Endometrial microvascular endothelial cells (primary cell): ENCODE data around the gene PITPNM1. TPM values are rescaled to one million over a fixed set of nuclear protein-coding genes. Genes with fewer than 3 reads are reported as not detected.
"Not testable (repeated sequence)": the region's sequence is repeated elsewhere in the genome, so short reads cannot be mapped to it uniquely, and the experiment has no call there.

Experiments
- in situ Hi-C: cut with HindIII; loops from 2 replicates; pipeline ENCODE4 v1.10.0; 2017; ENCODE audit warnings: low sequenced_read_pairs, low pct_unique_long_range_greater_than_20kb; ENCODE audit errors: inconsistent ontology term
- total RNA-seq: library from RNA; depleted of rRNA; stranded (reverse); fragments of >200 nt; gene quantifications from one replicate; pipeline ENCODE4 v1.2.3, GENCODE V29; 2015; ENCODE audit errors: inconsistent ontology term

PITPNM1 gene
- total RNA-seq, 1 donor from 2014 or later: 12.5 TPM

GRCh38 chr11:67493548-67494370 is 11.4 kb downstream of the PITPNM1 start:
- in situ Hi-C loops: no loop called here

DNA sequence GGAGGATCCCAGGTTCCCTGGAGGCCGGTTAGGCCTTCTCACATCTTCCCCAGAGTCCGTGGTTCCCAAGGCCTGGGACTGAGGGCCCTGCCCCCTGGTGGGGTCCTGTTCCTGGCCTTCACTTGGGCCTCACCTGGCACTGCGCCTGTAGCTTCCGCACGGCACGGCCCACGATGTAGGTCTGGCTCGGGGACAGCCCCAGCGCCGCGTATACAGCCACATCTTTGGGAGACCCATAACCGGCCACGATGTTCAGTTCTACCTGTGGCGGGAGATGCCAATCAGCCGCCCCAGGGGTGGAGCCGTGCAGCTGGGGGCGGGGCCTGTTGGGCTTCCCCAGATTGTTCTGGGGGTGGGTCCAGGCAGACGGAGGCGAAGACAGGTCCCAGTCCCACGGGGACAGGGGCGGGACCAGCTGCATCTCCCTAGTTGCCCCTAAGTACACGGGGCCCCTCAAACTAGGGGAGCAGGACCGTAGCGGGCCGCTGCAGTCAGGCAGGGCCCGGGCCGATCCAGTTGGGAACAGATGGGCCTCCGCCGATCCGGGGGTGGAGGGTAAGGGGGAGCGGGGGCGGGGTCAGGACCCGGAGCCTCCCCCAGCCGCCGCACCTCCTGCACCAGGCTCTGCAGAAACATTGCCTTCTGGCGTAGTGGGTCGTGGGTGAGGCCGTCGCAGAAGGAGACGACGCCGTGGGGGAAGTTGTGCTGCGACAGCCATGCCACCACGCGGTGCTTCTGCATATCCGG is 12.2 kb downstream of the PITPNM1 start:
- in situ Hi-C loops: no loop called here

DNA sequence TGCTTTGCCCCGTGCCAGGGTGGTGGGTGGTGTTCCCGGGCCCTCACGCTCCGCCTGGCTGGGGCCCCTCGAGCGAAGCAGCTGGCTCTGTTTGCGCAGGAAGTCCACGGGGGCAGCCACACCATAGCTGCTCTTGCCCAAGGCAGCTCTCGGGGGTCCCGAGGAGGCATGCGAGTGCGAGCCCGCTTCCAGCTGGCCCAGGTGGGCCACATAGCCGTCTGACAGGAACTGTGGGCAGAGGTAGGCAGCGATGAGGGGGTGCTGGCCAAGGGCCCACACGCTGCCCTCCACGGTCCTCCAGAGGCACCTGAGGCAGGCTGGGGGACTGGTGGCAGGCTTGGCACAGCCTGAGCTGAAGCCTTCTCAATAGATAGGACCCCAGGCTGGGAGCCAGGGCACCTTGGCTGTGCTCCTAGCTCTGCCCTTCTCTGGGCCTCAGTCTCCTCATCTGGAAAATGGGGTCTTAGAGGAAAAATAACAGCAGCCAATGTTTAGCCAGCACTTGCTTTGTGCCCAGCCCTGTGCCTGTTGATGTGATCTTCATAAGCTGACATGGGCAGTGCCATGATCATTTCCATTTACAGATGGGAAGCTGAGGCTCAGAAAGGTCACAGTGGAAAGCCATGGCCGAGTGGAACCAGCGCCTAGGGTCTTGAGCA is 13.0 kb downstream of the PITPNM1 start:
- in situ Hi-C loops: no loop called here

- in situ Hi-C loops: no loop called here
Measured at GRCh38 chr11:67491276-67492068, 13.7 kb downstream of the PITPNM1 start.

DNA sequence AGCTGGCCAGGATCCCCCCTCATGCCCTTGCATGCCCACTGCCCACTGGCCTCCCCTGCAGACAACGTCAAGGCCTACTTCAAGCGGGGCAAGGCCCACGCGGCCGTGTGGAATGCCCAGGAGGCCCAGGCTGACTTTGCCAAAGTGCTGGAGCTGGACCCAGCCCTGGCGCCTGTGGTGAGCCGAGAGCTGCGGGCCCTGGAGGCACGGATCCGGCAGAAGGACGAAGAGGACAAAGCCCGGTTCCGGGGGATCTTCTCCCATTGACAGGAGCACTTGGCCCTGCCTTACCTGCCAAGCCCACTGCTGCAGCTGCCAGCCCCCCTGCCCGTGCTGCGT is 14.5 kb downstream of the PITPNM1 start:
- in situ Hi-C loops: no loop called here

- in situ Hi-C loops: no loop called here
Measured at GRCh38 chr11:67489885-67490726, 15.1 kb downstream of the PITPNM1 start.

DNA sequence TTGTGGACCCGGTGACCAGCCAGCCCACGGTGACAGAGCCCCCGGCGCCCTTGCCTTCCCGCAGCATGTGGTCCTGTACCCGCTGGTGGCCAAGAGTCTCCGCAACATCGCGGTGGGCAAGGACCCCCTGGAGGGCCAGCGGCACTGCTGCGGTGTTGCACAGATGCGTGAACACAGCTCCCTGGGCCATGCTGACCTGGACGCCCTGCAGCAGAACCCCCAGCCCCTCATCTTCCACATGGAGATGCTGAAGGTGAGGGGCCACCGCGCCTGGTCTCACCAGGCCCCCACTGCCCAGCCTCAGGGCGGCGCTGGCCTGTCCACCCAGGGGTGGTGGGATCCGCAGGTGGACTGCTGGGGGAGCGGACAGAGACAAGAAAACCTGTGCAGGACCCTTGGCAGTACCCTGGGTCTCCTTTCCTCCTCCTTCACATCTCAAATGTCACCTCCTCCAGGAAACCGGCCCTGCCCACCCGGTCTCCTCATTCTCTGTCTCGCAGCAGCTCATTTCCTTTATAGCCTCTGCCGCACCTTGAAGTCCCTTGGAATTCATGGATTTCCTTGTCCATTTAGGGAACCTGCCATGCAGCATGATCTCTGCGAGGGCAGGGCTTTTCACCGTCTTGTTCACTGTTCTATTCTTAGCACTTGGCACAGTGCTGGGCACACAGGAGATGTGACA is 15.8 kb downstream of the PITPNM1 start:
- in situ Hi-C loops: no loop called here

- in situ Hi-C loops: no loop called here
Measured at GRCh38 chr11:67486481-67487195, 18.5 kb downstream of the PITPNM1 start.

DNA sequence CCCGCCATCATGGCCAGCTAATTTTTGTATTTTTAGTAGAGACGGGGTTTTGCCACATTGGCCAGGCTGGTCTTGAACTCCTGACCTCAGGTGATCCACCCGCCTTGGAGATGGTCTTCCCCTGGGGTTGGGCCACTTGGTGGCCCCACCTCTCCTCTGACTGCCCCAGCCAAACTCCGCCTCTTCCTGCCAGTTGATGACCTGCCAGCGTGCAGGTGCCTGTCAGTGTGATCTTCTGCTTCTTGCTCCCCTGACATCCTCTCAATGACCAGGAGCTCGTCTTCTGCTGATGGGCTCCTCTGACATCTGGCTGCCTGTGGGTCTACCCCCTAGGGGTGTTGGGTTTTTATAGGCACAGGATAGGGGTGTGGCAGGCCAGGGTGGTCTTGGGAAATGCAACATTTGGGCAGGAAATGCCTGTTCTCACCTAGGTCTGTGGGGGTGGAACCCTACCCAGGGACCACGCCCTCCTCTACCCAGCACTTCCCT is 19.2 kb downstream of the PITPNM1 start:
- in situ Hi-C loops: not testable (repeated sequence)

DNA sequence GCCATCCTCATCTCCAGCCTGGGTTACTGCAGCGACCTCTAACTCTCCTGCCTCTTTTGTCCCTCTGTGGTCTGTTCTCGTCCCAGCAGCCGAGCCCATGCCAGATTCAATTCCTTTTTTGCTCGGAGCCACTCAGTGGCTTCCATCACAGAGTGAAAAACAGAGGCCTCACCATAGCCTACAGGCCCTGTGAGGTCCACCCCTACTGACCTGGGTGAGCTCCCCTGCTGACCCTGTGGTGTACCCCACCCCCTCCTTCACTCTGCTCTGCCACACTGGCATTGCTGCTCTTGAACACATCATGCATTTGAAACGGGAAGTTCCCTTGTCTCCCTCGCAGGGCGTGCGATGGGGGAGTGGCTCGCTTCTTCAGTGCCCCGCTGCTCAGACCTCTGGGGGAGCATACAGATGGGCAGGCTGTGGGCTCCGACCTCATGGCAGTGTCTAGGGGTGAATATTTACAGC is 20.3 kb downstream of the PITPNM1 start:
- in situ Hi-C loops: no loop called here

DNA sequence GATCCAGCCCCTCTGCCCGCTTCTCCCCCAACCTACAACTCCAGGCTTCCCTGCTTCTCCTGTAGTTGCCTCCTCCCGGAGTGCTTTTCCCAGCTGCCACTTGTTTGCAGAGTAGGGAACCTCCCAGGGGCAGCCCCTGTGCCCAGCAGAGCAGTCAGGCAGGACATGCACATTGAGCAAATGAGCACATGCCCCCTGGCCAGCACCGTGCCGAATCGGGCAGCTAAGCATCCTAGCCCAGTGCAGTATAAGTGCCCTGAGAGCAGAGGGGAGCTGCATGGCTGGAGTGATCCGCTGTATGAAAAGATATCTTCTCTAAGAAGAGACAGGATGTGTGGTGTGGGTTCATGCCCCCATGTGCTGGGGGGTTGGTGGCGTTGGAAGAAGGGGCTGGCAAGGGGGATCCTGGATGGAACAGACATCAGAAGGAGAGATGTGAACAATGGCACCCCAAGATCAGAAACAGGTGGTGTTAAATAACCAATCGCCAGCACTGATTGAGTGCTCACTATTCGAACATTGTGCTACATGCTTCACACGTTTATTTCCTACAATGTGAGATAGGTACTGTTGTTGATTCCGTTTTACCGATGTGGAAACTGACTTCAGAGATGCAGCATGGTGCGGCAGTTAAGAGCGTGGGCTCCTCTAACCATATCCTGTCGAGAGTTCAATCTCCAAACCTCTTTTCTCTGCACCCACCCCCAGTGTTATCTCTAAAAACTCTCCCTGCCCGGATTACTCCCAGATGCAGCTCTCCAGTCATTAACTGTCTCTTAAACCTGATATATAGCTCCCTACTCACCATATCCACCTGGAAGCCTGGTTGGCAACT is 21.1 kb downstream of the PITPNM1 start:
- in situ Hi-C loops: no loop called here

- in situ Hi-C loops: no loop called here
Measured at GRCh38 chr11:67482827-67483798, 22.1 kb downstream of the PITPNM1 start, which contains the start of gene AIP. AIP (plus strand) TSS chr11:67483026; CDS start chr11:67483159, 133 bp downstream.

DNA sequence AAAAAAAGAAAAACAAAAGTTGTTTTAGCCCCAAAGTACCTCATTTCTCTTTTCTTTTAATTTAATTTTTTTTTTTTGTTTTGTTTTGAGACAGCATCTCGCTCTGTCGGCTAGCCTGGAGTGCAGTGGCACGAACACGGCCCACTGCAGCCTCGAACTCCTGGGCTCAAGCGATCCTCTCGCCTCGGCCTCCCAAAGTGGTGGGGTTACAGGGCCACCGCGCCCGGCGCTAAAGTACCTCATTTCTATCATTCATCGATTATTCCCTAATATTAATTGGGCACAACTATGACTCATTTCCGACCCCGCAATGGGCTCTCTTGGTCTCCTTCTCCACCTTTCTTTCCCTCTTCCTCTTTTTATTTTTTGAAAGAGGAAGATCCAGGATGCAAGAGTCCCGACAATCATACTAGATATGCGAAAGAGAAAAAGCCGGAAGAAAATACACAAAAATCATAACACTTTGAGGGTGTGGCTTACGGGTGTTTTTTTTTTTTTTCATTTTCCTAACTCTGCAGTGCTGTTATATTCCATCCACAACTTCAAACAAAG is 22.8 kb downstream of the PITPNM1 start:
- in situ Hi-C loops: no loop called here

DNA sequence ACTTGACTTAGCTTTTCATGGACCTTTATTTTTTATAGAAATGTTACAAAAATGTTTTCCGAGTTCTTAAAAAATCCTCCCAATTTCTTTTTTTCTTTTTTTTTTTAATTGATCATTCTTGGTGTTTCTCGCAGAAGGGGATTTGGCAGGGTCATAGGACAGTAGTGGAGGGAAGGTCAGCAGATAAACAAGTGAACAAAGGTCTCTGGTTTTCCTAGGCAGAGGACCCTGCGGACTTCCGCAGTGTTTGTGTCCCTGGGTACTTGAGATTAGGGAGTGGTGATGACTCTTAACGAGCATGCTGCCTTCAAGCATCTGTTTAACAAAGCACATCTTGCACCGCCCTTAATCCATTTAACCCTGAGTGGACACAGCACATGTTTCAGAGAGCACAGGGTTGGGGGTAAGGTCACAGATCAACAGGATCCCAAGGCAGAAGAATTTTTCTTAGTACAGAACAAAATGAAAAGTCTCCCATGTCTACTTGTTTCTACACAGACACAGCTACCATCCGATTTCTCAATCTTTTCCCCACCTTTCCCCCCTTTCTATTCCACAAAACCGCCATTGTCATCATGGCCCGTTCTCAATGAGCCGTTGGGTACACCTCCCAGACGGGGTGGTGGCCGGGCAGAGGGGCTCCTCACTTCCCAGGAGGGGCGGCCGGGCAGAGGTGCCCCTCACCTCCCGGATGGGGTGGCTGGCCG is 27.7 kb downstream of the PITPNM1 start:
- in situ Hi-C loops: not testable (repeated sequence)
